Measurements from ENCODE around the gene ZNF512. TPM values are rescaled to one million over a fixed set of nuclear protein-coding genes. Genes with fewer than 3 reads are reported as not detected.
"Not testable (repeated sequence)": the region's sequence is repeated elsewhere in the genome, so short reads cannot be mapped to it uniquely, and the experiment has no call there.

ZNF512 gene
- total RNA-seq, 1 donor from 2014 or later: 11.3 TPM

- peak in 1 of 2 donors; percentile 4 for DNase-seq (ENCODE audit: low read depth in 2 of 2)
Measured at GRCh38 chr2:27582129-27582694, 630 bp upstream of the ZNF512 start.

GRCh38 chr2:27583390-27583915 lies 611 bp downstream of the ZNF512 start:
- peak; percentile 34 to 38 for DNase-seq (ENCODE audit: low read depth in 2 of 2)

GRCh38 chr2:27584597-27584996 lies 1.8 kb downstream of the ZNF512 start:
- no peak for DNase-seq (ENCODE audit: low read depth in 2 of 2)

- no peak for DNase-seq (ENCODE audit: low read depth in 2 of 2)
Measured at GRCh38 chr2:27587025-27587424, 4.2 kb downstream of the ZNF512 start.

- DNase-seq (ENCODE audit: low read depth in 2 of 2): no peak
Measured at GRCh38 chr2:27588308-27588707, 5.5 kb downstream of the ZNF512 start.

- no peak for DNase-seq (ENCODE audit: low read depth in 2 of 2)
Measured at GRCh38 chr2:27591745-27592144, 8.9 kb downstream of the ZNF512 start.

- no peak for DNase-seq (ENCODE audit: low read depth in 2 of 2)
Measured at GRCh38 chr2:27593240-27593639, 10.4 kb downstream of the ZNF512 start.

GRCh38 chr2:27594020-27594703 lies 11.3 kb downstream of the ZNF512 start:
- DNase-seq (ENCODE audit: low read depth in 2 of 2): not testable (repeated sequence)

- DNase-seq (ENCODE audit: low read depth in 2 of 2): not testable (repeated sequence)
Measured at GRCh38 chr2:27595412-27595811, 12.6 kb downstream of the ZNF512 start.

GRCh38 chr2:27596627-27597026 lies 13.8 kb downstream of the ZNF512 start:
- peak in 1 of 2 donors; percentile 25 for DNase-seq (ENCODE audit: low read depth in 2 of 2)

GRCh38 chr2:27606611-27607010 lies 23.8 kb downstream of the ZNF512 start:
- no peak for DNase-seq (ENCODE audit: low read depth in 2 of 2)

GRCh38 chr2:27613985-27614384 lies 31.1 kb downstream of the ZNF512 start:
- no peak for DNase-seq (ENCODE audit: low read depth in 2 of 2)

- DNase-seq (ENCODE audit: low read depth in 2 of 2): no peak
Measured at GRCh38 chr2:27615316-27615715, 32.5 kb downstream of the ZNF512 start.

- peak in 1 of 2 donors; percentile 33 for DNase-seq (ENCODE audit: low read depth in 2 of 2)
Measured at GRCh38 chr2:27621524-27621923, 38.7 kb downstream of the ZNF512 start.

- DNase-seq (ENCODE audit: low read depth in 2 of 2): peak in 1 of 2 donors; percentile 76
Measured at GRCh38 chr2:27622921-27623384, 40.1 kb downstream of the ZNF512 start.

GRCh38 chr2:27624943-27625342 lies 42.1 kb downstream of the ZNF512 start:
- DNase-seq (ENCODE audit: low read depth in 2 of 2): no peak

- DNase-seq (ENCODE audit: low read depth in 2 of 2): not testable (repeated sequence)
Measured at GRCh38 chr2:27626323-27626722, 43.5 kb downstream of the ZNF512 start.

- DNase-seq (ENCODE audit: low read depth in 2 of 2): peak in 1 of 2 donors; percentile 47
Measured at GRCh38 chr2:27626921-27627320, 44.1 kb downstream of the ZNF512 start.

GRCh38 chr2:27627963-27628766 lies 45.3 kb downstream of the ZNF512 start:
- DNase-seq (ENCODE audit: low read depth in 2 of 2): peak; percentile 10 to 74

- peak; percentile 85 to 94 for DNase-seq (ENCODE audit: low read depth in 2 of 2)
Measured at GRCh38 chr2:27628767-27629709, 46.2 kb downstream of the ZNF512 start, which contains the start of the genes CCDC121 and GPN1. CCDC121 (minus strand) TSS chr2:27629012; CDS start chr2:27627799, 1,213 bp downstream. GPN1 (plus strand) TSS chr2:27629050; CDS start chr2:27629059, 9 bp downstream.

- not testable (repeated sequence) for DNase-seq (ENCODE audit: low read depth in 2 of 2)
Measured at GRCh38 chr2:27630257-27630656, 47.4 kb downstream of the ZNF512 start.
